ENCODE results near the gene AP1M1.
"Not testable (repeated sequence)": the region's sequence is repeated elsewhere in the genome, so short reads cannot be mapped to it uniquely, and the experiment has no call there.

The AP1M1 gene

DNA sequence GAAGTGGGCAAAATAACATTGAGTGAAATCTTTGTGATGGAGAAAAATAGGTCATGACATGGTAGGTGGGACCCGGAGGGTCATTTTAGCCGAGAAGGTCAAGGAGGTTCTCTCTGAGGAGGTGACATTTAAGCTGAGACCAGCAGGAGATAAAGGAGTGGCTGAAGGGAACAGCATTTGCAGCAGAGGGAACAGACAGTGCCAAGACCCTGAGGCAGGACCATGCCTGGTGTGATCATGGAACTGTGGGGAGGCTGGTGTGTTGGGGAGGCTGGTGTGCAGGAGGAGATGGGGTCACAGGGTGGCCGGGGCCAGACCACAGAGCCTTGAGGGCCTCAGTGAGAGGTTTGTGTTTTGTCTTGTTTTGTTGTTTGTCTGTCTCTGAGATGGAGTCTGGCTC lies 67.5 kb downstream of the AP1M1 start:
- no peak for DNase-seq

DNA sequence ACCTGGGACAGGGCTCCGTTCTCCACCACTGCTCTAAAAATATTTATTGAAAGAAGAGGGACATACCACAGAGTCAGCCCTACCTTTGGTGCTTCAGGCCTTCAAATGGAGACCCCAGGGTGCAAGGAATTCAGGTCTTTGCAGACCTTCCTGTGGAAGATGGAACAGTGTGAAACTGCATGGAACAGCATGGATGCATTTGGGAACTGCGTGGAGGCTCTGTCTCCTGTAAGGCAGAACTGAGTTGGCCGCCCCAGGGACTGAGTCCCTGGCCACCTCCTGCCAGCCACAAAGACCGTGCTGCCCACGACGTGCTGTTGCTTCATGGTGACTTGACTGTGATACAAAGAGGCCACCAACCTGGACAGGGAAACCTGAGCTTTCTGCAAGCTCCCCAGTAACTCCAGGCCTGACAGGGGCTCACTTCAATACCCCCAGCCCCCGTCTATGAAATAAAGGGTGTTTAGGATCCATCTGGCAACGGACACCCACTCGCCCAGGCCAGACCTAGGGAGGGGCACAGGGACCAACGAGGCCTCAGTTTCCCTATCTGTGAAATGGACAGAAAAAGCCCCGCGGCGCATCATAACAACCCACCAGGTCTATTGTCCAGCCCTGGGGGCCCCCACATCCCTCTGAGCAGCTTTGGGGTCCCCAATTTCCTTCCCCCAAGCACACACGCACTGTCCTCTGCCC lies 68.3 kb downstream of the AP1M1 start:
- no peak for DNase-seq

DNA sequence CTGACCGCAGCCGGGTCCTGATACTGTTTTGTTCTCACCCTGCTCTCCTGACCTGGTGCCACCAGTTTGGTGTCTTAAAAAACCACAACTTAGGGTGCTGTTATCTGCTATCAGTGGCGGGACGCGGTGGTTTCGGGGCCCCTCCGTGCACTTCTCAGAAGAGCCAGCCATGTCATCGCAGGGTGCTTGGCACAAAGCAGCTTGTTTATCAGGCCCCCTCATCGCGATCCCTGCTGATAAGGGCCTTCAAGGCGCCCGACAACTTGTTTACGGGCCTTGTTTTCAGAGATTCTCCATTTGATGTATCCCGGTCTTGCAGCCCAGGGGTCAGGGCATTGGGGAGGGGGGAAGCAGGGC lies 68.9 kb downstream of the AP1M1 start:
- no peak for DNase-seq

DNA sequence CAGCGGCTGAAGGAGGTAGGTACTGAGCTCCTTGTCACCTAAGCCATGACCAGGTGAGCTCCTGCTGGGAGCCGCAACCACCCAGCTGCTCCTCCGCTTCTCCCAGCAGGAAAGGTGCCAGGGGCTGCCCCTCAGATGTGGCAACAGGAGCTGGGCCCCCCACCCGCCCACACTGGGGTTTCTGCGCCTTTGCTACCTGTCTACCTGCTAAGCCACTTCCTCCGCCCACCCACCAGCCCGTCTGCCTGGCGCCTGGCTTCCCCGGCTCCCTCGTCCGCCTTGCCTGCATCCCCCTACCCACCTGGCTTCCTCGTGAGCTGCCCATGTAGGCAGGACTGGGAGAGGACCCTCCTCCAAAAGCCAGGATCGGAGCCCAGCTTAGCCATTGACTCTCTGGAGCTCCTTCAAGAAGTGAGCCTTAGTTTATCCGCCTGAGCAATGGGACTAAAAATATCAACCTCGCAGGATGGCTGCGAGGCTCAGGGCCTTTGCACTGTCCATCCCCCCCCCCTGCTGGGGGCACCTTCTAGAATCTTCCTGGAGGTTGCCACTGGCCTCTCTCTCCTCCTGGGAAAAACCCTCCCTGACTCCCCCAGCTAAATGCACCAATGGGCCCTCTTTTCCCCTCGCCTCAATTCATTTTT lies 71.1 kb downstream of the AP1M1 start:
- DNase-seq: no peak

DNA sequence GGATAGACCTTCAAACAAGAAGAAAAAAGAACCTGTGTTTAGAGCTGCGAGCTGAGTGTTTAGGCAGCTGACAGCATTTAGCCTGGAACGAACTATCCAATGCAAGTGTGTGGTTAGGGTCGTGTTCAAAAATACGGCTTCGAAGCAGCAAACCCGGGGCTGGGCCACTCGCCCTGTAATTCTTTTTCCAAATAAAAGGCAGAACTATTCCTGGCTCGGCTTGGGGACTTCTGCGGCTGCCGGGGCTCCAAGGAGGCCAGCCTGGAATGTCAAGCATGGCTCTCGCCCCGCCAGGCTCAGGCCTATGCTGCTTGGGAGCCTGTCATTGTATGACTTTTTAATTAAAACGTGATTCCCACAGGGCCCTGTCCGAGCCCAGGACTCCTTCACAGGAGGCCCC lies 75.2 kb downstream of the AP1M1 start:
- DNase-seq: no peak

DNA sequence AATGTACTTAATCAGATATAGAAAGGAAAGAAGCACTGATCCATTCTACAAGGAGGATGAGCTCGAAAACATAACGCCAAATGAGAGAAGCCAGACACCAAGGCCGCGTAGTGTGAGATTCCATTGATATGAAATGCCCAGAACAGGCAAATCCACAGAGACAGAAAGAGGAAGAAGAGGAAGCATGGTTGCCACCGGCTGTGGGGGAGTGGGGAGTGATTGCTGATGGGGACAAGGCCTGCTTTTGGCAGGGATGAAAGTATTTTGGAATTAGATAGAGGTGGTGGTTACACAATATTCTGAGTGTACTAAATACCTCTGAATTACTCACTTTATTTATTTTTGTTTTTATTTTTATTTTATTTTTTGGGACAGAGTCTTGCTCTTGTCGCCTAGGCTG lies 76.7 kb downstream of the AP1M1 start:
- DNase-seq: no peak

DNA sequence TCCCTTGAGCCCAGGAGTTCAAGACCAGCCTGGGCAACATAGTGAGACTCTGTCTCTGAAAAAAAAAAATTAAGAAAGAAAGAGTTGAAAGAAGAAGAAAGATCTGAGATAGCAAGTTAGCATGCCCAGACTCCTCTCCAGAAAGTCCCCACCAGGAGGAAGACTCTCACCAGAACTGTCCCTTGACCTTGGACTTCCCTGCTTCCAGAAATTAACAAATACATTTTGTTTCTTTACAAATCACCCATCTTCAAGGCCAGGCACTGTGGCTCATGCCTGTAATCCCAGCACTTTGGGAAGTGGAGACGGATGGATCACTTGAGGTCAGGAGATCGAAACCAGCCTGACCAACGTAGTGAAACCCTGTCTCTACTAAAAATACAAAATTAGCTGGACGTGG lies 82.6 kb downstream of the AP1M1 start:
- DNase-seq: no peak

DNA sequence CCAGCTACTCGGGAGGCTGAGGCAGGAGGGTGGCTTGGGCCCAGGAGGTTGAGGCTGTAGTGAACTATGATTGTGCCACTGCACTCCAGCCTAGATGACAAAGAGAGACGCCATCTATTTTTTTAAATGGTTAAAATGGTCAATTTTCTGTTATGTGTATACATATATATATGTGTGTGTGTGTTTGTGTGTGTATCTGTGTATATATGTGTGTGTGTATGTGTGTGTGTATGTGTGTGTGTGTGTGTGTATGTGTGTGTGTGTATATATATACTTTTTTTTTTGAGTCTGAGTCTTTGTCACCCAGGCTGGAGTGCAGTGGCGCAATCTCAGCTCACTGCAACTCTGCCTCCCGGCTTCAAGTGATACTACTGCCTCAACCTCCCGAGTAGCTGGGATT lies 84.0 kb downstream of the AP1M1 start:
- no peak for DNase-seq

DNA sequence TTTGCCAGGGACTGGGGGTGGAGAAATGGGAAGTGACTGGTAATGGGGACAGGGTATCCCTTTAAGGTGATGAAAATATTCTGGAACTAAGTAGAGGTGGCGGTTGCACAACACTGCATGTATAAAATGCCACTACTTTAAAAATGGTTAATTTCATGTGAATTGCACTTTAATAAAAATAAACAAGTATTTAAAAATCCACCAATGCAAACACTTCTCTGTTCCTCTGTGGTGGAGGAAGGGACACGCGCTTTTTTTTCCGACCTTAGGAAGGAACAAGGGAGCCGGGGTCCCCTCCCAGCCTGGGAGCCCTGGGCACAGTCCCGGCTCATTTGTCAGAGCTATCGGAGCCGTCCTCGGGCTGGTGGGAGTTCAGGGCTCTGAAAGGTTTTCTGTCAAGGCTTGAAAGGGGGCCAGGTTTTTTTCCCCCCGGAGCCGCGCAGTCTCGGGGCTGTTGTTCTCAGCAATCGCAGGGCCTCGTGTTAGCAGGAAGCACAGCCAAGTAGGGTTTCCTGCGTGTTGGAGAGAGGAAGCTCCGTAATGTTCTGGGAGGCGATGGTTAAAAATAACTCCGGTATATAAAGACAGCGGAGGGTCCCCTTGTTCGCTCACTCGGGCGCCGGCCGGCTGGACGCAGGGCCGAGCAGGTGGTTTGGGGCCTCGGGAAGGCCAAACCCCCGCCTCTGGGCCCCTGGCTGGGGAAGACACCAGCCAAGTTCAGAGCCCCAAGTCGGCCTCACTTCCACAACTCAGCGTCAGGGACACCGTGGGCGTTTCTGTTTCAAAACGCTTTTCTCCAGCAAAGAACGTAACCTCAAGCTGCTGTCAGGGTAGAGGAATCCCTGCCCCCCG lies 85.7 kb downstream of the AP1M1 start:
- peak; percentile 17 for DNase-seq

DNA sequence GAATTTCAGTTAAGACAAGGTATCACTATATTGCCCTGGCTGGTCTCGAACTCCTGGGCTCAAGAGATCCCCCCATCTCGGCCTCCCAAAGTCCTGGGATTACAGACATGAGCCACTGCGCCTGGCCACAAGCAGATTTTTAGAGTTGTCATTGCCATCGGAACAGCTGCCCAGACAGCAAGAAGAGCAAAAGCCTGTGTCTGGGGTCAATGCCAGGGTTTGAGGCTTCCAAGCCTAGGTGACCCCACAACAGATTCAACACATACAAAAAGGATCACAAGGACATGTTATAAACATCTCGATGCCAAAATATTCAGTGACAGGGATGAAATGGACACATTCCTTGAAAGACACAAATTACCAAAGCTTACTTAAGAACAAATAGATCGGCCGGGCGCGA lies 86.8 kb downstream of the AP1M1 start:
- DNase-seq: no peak

DNA sequence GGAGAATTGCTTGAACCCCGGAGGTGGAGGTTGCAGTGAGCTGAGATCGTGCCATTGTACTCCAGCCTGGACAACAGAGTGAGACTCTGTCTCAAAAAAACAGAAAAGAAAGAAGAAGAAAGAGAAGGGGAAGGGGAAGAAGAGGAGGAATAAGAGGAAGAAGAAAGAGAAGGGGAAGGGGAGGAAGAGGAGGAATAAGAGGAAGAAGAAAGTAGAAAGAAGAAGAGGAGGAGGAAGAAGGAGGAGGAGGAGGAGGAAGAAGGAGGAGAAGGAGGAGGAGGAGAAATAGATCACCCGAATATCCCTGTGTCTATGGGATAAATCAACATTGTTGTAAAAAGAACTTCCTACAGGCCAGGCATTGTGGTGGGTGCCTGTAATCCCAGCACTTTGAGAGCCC lies 87.4 kb downstream of the AP1M1 start:
- not testable (repeated sequence) for DNase-seq

DNA sequence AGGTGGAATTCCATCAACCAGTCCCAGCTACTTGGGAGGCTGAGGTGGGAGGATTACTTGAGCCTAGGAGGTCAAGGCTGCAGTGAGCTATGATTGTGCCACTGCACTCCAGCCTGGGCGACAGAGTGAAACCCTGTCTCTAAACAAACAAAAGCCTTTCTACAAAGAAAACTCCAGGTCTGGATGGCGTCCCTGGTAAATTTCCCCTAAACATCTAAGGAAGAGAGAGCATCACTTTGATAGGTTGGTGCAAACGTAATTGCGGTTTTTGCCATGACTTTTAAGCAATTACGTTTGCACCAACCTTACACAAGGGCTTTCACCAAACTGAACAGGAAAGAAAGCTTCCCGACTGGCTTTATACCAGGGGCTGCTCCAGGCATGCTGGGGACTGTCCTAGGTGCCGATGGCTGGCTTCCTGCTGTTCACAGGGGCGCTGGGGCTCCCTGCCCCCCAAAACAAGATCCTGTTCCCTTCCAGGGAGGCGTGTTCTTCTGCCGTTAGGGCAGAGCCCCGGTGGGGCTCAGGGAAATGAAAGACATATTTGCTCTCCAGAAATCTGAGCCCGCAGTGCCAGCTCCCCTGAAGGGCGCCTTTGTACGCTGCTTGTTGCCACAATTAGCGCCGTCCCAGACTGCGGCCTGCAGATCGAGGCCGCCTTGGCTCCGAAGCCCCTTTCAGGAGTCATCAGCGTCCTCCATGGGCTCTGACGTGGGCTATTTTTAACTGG lies 88.2 kb downstream of the AP1M1 start:
- peak; percentile 47 for DNase-seq

DNA sequence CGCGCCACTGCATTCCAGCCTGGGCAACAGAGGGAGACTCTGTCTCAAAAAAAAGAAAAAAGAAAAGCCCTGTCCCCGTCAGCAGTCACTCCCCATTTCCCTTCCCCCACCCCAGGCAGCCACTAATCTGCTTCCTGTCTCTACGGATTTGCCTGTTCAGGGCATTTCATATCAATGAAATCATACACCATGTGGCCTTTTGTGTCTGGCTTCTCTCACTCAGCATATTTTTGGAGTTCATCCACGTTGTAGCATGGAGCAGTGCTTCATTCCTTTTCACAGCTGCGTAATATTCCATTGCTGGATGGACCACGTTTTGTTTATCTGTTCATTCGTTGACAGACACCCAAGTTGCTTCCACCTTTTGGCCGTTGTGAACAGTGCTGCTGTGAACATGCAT lies 90.8 kb downstream of the AP1M1 start:
- DNase-seq: no peak

DNA sequence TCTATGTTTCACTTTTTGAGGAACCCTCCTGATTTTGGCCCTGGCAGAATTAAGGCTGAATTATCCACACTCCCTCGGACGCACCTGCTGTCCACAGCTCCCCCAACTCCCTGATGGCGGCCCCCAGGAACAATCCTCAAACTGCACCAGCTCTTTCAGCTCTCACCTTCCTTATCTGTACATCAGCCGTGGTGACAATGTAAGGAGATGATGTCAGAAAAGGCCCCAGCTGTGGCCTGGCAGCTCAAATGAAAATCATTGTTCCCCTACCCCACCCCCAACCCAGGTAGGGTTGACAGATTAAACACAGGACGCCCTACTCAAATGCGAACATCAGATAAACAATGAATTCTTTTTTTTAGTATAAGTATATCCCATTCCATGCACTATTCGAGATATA lies 91.9 kb downstream of the AP1M1 start:
- no peak for DNase-seq

DNA sequence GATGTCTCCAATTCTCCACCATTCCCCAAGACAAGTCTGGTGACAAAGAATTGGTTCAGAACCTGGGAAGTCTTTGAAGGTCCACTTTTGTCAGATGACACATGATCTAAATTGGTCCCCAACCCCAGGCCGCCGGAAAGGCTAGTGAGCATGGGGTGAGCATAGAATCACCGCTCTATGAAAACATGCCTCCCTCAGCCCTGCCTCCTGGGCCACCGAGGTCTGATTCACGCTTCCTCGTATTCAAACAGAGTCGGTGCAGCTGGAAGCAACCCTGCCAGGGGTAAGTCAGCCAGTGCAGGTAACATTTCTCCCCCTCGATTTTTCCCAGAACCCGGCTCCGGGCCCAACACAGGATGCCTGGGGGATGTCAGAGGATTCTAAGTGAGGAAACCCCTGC lies 93.0 kb downstream of the AP1M1 start:
- DNase-seq: no peak

DNA sequence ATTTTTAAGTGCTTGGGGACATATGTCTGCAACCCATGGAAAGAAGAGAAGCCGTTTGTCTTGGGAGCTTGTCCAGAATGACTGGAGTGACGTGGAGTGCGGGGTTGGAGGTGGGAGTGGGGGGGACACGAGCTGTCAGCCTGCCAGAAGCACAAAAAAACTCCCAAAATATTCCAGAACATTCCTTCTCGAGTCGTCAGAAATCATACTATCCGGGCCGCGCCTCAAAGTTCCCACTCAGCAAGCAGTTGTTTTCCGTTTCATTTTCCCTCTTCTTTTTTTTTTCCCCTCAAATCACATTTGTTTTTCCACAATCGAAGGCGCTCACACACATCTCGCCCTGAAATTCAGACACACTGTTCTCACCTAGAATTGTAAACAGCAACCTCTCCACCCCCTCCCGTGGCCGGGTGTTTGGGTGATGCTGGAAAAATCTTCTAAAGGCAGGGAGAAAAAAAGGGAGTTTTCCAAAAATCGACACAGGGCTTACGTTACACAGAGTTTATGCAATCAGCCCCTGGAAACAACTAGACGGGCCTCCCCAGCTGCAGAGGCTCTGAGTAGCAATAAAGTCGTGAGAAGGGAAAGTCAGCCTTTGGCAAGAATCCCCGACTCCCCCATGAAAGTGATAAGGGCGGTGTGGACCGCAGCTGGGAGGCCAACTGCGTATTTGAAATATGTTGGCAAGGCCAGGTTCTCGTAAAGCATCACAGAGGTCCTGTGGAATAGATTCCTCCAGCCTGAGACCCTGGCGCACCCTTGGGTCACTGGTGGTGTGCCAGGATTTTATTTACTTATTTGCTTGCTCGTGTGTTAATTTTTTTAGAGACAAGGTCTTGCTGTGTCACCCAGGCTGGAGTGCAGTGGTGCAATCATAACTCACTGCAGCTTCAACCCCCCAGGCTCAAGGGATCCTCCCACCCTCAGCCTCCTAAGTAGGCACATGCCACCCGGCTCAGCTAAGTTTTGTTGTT lies 95.7 kb downstream of the AP1M1 start:
- no peak for DNase-seq

DNA sequence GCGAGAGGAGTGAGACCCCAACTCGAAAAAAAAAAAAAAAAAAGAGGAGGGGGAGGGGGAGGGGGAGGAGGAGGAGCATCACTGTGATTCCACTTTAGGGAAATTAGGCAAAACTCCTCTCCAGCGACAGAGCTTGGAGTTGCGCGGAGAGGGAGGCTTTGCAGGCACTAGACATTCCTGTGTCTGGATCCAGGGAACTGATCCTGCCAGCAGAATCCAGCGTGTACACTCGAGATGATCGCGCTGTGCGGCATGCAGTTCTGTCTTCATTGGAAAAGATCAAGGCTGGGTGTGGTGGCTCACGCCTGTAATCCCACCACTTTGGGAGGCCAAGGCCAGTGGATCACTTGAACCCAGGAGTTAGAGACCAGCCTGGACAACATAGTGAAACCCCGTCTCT lies 97.3 kb downstream of the AP1M1 start:
- peak; percentile 31 for DNase-seq

All from DMS53 (cell line).